Medulla oblongata (tissue), 1 donor: Measurements from ENCODE around the gene TRAPPC2L.

Experiments
- DNase-seq: peaks from one replicate; pipeline ENCODE4 v3.0.0-alpha.2; 2015; ENCODE audit errors: extremely low spot score

The TRAPPC2L gene, protein sequence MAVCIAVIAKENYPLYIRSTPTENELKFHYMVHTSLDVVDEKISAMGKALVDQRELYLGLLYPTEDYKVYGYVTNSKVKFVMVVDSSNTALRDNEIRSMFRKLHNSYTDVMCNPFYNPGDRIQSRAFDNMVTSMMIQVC

DNA sequence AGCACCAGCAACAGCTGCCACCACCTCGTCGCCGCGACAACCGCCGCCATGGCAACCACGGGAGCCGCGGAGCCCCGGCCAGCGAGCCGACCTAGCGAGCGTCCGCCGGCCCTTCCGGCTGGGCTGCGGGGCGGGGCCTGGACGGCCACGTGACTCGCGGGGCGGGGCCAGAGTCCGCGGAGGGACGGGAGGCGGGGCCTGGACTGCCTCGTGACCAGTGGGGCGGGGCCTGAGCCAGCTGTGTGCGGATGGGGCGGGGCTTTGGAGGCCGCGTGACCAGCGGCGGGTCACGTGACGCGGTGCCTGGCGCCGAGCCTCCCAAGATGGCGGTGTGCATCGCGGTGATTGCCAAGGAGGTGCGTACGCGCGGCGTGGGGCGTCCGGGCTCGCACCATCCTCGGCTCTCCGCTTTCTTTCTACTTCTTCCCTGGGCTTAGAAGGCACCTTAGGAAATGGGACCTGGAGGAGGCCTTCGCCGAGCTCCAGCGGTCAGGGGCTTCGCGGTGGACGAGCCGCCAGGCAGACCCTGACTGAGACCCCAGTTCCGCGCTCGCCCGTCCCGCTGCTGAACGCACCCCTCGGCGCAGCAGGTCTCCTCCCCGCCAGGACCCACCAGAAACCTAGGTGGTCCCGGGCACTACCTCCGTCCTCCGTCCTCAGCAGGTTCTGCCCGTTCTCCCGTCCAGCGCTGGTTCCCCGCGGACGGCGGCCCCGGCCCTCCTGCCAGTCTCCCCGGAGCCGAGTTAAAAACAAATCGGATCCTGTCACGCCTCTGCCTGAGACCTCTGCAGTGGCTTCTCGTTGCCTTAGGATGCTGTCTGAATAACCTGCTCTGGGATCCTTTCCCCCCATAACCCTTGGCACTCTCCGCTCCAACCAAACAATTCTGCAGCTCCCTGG, at the start of gene TRAPPC2L, which contains the start of gene GALNS:
TSS of gene TRAPPC2L (plus strand) at position 300 of the 900 bp plus-strand sequence. CDS start at position 324, 24 bp downstream.
TSS of gene GALNS (minus strand) at position 120 of the 900 bp plus-strand sequence. CDS start at position 50, 70 bp downstream.
- peak; percentile 97 for DNase-seq

DNA sequence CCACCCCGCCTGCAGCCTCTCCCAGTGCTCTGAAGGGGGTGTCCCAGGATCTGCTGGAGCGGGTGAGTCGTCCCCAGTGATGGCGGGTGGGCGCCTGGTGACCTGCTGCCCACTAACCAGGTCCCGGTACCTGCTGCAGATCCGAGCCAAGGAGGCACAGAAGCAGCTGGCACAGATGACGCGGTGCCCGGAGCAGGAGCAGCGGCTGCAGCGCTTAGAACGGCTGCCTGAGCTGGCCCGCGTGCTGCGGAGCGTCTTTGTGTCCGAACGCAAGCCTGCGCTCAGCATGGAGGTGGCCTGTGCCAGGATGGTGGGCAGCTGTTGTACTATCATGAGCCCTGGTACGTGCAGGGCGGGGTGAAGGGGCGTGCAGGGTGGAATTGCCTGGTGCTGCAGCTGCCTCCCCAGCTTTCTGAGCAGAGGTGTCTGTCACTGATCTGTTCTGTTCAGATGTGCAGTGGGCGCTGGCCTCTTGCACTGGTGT, 49.7 kb upstream of the TRAPPC2L start:
- no peak for DNase-seq

DNA sequence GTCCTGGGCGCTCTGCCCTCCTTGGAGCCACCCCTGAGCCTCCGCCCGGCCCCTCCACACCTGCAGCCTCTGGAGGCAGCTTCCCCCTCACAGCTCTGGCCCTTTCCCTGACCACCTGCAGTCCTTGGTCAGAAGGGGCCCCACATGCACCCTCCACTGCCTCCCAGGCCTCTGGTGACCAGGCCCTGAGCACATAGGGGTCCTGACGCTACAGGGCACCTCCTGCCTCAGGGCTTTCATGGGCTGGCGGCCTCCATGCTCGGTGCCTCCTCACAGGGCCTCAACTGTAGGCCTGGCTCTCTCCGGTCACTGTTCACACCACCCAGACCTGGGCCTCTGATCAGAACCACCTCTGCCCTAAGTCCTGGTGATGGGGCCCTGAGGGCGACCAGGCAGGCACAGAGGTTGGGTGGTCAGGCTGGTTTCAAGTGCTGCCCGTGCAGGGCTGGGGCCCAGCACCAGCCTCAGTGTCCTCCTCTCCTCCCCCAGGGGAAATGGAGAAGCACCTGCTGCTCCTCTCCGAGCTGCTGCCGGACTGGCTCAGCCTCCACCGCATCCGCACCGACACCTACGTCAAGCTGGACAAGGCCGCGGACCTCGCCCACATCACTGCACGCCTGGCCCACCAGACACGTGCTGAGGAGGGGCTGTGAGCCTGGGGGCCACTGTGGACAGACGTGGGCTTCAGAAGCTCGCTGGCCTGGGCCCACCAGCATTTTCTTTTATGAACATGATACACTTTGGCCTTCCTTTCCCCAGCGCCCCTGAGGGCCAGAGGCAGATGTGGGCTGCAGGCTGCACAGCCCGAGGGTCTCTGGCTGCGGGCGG, 49.1 kb upstream of the TRAPPC2L start:
- DNase-seq = no peak

DNA sequence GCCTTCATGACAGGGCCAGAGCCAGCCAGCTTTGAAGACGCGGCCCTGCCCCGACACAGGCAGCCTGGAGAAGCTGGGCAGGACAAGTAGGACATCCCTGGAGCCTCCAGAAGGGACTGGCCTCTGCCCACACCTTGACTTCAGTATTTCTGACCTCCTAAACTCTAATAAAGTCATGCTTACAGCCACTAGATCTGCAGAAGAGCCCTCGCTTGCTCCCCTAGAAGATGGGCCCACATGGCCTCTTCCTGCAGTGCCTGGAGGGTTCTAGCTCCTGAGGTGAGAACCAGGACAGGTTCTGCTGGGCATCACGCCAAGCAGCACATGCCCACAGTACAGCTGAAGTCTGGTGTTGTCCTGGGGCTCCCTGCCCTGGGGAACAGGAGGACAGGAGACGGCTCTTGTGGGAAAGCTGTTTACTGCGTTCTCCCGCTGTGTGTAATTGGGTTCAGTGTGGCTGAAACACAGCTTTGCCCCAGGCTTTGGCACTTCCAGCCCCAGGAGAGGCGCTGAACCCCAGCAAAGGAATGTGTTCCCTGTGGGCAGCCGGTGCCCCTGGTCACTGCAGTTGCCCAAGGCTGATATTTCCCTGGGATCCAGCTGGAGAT, 47.8 kb upstream of the TRAPPC2L start:
- DNase-seq = no peak

DNA sequence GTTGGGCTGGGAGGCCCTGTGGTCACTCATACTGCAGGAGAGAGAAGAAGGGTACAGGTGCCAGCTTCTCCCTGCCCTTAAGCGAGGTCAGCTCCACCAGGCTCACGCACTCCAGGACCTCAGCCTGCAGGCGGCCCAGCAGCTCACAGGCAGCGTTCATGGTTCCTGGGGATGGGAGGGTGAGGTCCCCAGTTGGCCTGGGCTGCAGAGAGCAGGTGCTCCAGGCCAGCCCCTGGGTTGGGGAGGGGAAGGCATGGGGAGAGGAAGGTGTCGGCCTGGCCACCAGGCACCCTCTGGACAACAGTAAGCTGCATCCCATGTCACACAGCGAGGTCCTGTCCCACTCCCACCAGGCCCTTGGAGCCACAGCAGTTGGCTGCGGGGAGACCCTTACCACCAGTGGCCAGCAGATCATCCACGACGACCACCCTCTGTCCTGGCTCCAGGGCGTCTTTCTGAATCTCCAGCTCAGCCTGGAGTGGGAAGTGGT, 47.2 kb upstream of the TRAPPC2L start:
- no peak for DNase-seq

DNA sequence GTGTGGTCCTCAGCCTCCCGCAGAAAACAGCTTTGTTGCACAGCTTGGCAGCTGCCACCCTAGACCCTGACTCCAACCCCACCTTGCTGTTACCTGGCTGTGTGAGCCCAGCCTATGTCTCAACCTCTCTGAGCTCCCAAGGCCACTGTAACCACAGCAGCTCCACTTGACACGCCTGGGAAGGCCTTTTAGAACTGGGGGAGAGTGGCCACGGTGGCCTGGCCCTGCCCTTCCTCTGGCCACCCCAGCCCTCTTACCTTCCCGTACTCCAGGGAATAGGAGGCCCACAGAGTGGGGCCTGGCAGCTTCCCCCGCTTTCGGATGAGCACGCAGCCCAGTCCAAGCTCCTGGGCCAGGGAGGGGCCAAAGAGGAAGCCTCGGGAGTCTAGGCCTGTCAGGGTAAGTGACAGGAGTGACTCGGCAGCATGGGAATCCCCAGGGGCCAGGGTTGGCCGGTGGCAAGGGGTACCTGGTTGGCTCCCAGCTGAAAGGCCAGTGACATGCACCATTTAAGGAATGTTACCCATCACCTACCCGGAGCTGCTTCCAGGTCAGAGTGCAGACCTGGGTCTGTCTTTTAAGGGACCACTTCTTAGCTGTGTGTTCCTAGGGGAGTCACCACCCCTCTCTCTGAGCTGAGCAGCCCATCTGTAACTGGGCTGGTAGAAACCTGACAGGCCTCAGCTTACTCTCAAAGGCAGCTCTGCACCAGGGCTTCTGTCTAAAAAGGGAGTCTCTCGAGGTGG, 46.6 kb upstream of the TRAPPC2L start:
- DNase-seq = no peak

DNA sequence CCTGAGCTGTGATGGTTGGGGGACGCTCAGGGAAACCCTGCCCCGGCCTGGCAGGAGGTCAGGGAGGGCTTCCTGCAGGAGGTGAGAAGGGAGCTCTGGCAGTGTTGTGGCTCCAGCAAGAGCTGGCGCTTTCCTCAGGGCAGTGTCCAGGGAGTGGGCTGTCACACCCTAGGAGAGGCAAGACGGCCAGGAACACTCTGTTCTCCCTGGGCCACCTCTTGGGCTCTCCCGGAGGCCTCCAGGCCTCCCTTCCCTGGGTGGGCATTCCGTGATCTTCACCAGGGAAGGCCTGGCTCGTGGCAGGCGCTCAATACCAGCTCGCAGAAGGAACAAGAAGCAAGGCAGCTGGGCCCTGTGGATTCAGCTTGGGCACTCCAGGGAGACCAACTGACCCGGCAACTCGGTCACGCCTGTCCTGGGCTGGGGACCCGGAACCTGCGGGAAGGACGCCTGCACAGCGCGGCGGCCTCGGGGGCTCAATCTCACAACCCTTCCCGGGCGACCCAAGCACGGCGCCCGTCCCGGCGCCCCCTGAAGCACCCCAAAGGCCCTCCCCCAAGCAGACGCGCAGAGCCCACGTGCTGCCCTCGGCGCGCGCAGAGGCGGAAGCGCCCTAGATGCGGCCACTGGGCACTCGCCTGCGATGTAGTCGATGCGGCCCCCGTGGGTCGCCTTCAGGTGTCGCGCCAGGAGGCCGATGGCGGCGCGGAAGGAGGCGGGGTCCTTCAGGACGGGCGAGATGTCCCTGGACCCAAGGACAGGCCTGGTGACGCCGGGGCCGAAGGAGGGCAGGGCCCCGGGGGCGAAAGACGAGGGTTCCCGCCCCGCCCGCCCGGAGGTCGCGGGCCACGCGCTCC, 45.8 kb upstream of the TRAPPC2L start:
- peak; percentile 93 for DNase-seq

DNA sequence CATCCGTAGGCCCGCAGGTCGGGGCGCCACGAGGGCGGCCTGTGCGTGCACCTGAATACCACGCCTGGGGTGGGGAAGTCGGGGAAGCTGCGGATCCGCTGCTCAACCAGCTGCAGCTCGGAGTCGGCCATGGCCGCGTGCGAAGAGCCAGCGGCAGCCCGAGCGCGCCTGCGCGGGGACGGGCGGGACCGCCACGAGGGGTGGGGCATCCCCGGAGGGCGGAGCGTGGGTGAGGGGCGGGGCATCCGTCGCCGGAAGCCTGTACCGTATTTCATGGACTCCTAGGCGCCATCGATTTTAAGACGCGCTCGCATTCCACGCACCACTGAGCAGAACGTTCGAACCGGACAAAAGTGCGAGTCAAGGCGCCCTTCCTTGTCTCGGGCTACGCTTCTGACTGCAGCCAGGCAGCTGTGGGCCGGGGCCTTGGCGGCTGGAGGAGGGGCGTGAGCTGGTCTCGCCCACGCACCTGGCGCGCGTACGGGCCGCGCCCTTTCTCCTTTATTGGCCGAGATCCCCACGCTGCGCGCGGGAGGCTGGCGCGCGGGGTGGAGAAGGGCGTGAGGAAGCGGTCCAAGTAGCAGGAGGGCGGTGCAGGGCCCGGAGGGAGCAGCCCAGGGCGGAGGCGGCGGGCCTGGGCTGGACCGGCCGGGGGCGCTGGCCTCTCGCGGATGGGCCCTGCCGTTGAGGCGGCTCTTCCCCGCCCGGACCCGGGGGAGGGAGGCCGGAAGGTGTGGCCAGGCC, 45.0 kb upstream of the TRAPPC2L start, which contains the start of gene APRT:
TSS of gene APRT (minus strand) at position 160 of the 744 bp plus-strand sequence. CDS start at position 131, 29 bp downstream.
- peak; percentile 92 for DNase-seq

DNA sequence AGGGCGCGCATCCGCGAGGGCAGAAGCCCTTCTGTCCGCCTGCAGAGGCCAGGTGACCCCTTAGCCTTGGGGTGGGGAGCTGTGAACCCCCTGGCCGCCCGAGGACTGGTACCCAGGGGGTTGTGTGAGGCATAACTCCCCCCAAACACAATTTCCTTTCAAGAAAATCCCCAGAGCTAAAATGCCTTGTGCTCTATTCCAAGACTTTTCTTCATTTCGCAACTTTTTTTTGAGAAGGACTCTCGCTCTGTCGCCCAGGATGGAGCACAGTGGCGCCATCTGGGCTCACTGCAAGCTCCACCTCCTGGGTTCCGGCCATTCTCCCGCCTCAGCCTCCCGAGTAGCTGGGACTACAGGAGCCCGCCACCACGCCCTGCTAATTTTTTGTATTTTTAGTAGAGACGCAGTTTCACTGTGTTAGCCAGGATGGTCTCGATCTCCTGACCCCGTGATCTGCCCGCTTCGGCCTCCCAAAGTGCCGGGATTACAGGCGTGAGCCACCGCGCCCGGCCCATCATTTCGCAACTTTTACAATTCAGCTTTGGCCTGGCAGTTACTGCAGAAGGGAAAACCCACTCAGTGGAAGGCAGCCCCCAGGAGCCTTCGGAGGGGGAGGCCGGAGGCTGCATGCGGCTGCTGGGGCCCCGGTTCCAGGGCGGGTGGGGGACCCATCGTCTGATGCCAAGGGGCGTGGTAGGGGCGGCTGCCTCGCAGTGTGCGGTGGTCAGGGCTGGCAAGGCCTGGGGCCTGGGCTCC, 44.2 kb upstream of the TRAPPC2L start:
- DNase-seq = no peak

DNA sequence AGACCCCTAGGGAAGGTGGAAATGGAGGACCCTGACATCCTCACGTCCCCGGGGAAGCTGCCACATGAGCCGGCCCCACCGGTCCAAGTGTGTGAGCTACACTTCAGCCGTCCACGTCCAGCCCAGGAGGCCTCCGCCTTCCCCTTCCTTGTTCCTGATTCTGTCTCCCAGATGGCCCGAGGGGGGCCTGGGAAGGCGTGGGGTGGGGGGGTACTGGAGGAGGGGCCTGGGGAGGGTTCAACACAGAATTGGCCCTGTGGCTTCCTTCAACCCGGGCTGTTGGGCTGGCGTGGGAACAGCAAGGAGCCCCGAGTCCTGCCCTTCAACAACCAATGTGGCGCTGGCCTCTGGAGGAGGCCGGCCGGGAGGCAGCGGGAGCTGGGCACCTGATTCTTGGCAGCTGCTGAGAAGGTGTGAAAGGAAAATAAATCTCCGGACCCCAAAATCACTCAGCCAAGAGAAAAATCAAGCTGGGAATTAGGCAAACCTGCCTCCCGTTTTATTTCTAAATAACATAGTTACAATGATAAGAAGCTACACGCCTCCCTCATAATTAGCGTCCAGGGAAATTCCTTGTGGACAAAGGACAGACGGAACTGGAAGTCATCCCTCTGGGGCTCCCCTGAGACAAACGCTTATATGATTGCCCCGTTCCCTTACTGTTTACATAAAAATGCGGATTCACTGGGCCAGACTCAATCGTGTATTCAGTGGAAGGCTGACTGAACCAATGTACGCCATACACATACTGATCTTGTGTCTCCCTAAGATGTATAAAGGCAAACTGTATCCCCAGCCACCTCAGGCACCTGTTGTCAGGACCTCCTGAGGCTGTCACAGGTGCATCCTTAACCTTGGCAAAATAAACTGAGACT, 43.4 kb upstream of the TRAPPC2L start:
- no peak for DNase-seq

DNA sequence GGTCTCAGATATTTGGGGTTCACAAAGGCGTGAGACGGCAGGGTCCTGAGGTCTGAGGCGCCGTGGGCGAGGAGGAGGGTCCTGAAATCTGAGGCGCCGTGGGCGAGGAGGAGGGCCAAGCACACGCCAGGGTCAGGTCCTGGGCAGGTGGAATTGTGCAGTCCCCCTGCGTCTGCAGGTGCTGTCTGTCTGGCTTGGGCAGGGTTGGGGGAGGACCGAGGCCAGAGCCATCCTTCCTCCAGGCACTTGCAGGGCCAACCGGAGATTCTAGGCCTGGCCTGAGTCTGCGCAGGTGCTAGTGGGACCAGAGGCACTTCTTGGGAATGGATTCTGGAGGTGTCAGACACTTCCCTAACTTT, 42.8 kb upstream of the TRAPPC2L start:
- no peak for DNase-seq

DNA sequence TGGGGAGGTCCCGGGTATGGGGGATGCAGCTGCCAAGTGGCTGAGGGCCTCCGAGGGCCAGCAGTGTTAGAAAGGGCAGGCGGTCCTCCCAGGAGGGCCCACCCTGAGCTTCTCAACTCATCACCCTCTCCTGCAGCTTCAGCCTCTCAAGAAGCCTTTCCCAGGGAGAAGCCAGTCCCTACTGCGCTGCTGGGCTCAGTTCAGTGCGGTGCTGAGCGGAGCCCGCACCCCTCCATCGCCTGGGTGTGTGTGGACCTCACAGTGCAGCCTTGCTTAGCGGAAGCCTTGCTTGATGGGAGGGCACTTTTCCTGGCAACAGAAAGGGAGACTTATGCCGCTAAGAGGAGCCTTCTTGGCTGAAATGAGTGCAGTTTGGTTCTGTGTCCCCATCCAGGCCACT, 41.7 kb upstream of the TRAPPC2L start:
- DNase-seq = no peak

DNA sequence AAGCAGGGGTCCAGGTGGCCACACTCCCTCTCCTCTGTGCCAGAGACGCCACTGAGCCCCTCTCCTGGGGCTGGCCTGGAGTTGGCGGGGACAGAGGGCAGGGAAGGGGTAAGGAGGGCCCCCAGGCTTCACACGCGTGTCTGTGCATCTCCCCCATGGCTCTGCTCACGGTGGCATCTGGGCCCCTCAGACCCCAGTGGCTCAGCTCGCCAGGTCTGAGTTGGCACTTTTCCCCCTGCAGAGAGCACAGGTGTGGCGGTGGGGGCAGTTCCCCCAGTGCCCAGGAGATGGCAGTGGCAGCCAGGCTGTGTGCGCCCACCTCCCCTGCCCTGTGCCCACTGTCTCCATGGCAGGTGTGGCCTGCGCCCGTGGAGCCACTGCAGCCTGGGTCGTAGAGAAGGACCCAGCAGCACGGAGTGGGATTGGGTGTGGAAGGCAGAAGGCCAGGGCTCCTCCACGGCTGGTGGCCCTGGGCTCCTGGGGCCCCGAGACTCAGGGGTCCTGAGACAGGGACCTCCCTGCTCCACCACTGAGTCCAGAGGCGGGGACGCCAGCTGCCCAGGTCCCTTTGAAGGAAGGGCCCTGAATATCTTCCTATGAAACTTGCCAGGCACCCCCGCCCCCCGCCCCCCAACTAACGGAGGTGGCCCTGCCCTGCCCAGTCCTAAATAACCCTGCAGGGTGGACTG, 40.9 kb upstream of the TRAPPC2L start:
- DNase-seq = no peak

DNA sequence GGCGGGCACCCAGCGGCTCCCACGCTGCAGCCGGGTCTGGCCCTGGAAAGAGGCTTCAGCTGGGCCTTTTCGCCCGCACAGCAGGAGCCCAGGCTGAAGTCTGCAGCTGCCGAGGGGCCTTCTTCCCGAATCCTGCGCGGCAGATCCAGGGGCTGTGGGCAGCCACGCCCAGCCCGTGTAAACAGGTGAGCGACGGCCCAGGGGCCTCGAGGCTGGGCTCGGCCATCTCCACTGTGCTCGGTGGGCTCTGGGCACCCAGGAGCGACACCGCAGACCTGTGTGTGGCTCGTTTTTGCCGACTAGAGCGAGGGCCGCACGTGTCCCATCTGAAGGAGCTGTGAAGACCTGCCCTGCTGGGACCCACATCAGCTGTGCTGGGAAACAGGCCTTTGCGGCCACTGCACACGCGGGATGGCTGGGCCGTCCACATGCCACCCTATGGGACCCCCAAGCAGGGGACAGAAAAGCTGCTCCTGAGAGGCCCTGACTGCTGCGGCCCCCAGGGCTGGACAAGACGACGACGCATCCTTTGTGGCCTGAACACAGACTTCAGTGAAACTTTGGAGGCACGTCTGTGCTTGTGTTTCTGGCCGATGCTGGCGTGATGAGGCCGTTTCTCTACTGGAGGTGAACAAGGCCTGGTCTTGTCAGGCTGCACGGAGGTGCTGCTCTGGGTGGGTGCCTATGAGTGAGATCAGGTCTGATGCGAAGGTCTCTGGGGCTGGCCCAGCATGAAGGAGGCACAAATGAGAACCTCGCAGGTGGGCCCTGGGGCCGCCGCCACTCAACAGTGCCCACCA, 40.0 kb upstream of the TRAPPC2L start:
- DNase-seq = no peak

DNA sequence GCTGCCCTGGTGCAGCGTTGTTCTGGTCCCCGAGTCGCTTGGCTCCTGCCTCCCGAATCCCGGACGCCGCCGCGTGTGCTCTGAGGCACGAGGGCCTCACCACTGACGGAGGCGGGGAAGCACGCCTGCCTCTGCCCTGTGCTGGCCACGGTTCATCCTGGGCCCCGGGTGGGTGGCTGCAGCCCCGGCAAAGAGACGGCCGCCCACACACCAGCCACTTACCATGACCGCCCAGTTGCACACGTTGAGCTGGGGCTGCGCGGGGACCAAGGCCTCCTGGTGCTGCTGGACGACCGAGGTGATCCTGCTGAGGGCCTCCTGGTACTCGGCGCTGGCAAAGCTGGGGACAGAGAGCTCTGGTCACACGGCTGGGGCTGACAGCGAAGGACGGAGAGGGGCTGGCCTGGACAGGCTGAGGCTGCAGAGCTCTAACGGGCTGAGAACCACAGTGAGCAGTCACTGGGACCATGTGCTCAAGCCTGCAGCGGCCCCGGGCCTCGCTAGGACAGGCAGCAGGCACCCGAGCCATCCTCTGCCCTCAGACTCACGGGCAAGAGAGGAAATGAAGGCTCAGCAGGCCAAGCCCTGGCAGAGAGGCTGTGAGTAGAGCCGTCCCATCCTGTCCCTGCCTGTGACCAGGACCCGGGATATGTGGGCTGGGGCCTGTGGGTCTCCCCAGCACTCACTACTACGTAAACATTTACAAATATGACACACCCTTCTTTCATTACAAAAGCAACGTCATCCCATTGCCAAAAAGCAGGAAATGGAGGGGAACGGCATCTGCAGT, 38.9 kb upstream of the TRAPPC2L start:
- DNase-seq = no peak
